Measurements from ENCODE around the gene CPNE6. TPM values are rescaled to one million over a fixed set of nuclear protein-coding genes. Genes with fewer than 3 reads are reported as not detected.

The CPNE6 gene
- total and polyA plus RNA-seq, 2 donors from 2014 or later, result 0.19 to 3.4 TPM

DNA sequence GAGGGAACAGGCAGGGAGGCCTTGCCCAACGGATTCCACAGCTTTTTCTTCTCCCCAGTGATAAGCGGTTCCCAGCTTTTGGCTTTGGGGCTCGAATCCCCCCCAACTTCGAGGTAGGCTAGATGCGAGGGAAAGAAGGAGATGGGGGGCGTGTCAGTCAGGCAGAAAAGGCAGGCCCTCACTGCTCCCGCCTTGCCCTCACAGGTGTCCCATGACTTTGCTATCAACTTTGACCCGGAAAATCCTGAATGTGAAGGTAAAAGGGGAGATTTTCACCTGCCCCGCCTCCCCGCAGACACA is 4.9 kb downstream of the CPNE6 start:
- intact Hi-C loops (cut with DNase I), result no loop called here
- no peak overlapping the region for H3K9ac ChIP-seq (ENCODE audit: low read length in 3 of 3)
- FAIRE-seq (no peak), DNase-seq (no peak)
- no peak overlapping the region for H3K27ac ChIP-seq (ENCODE audit: low read depth in 2 of 2, low read length in 2 of 2)
- no peak overlapping the region for H3K4me3 ChIP-seq (ENCODE audit: low read length in 3 of 3)
- peaks cover 3 to 7% (median 5%) of the 10 kb centered on the region in 3 donors for H3K4me1 ChIP-seq (ENCODE audit: control insufficient read depth in 2 of 3, insufficient read depth in 2 of 3, low read depth in 1 of 3, low read length in 3 of 3)
- TF ChIP-seq, protein P1, sequence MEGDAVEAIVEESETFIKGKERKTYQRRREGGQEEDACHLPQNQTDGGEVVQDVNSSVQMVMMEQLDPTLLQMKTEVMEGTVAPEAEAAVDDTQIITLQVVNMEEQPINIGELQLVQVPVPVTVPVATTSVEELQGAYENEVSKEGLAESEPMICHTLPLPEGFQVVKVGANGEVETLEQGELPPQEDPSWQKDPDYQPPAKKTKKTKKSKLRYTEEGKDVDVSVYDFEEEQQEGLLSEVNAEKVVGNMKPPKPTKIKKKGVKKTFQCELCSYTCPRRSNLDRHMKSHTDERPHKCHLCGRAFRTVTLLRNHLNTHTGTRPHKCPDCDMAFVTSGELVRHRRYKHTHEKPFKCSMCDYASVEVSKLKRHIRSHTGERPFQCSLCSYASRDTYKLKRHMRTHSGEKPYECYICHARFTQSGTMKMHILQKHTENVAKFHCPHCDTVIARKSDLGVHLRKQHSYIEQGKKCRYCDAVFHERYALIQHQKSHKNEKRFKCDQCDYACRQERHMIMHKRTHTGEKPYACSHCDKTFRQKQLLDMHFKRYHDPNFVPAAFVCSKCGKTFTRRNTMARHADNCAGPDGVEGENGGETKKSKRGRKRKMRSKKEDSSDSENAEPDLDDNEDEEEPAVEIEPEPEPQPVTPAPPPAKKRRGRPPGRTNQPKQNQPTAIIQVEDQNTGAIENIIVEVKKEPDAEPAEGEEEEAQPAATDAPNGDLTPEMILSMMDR (IDR thresholded peaks at IDR 0.05; ENCODE audit: borderline replicate concordance, extremely low read depth, insufficient read depth), result no peak
- H3K36me3 ChIP-seq (ENCODE audit: control insufficient read depth in 2 of 3, insufficient read depth in 3 of 3, low read length in 3 of 3), result no peaks in the 10 kb centered on the region
- H3K27me3 ChIP-seq (ENCODE audit: control insufficient read depth, insufficient read depth, low read length), result no peaks in the 10 kb centered on the region
- H3K9me3 ChIP-seq (ENCODE audit: control insufficient read depth in 2 of 3, insufficient read depth in 1 of 3, low read length in 3 of 3), result no peaks in the 10 kb centered on the region

DNA sequence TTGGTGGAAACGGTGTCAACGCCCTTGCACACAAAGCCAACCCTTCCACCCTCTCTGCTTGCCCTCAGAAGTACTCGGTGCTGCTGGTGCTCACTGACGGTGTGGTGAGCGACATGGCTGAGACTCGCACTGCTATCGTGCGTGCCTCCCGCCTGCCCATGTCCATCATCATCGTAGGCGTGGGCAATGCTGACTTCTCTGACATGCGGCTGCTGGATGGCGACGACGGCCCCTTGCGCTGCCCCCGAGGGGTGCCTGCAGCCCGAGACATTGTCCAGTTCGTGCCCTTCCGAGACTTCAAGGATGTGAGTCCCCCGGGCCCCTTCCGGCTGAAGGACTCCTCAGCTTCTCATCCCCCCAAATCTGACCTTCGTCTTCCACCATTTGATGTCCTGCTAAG is 5.7 kb downstream of the CPNE6 start:
- FAIRE-seq (no peak), DNase-seq (no peak)
- H3K27ac ChIP-seq (ENCODE audit: low read depth in 2 of 2, low read length in 2 of 2), result no peak overlapping the region
- H3K9ac ChIP-seq (ENCODE audit: low read length in 3 of 3), result no peak overlapping the region
- H3K4me1 ChIP-seq (ENCODE audit: control insufficient read depth in 2 of 3, insufficient read depth in 2 of 3, low read depth in 1 of 3, low read length in 3 of 3), result peaks cover 3 to 7% (median 5%) of the 10 kb centered on the region in 3 donors
- no peak overlapping the region for H3K4me3 ChIP-seq (ENCODE audit: low read length in 3 of 3)
- no peaks in the 10 kb centered on the region for H3K36me3 ChIP-seq (ENCODE audit: control insufficient read depth in 2 of 3, insufficient read depth in 3 of 3, low read length in 3 of 3)
- no peaks in the 10 kb centered on the region for H3K27me3 ChIP-seq (ENCODE audit: control insufficient read depth, insufficient read depth, low read length)
- intact Hi-C loops (cut with DNase I), result no loop called here
- TF ChIP-seq, protein P1 (IDR thresholded peaks at IDR 0.05; ENCODE audit: borderline replicate concordance, extremely low read depth, insufficient read depth), result no peak
- H3K9me3 ChIP-seq (ENCODE audit: control insufficient read depth in 2 of 3, insufficient read depth in 1 of 3, low read length in 3 of 3), result no peaks in the 10 kb centered on the region

- FAIRE-seq, result no peak
Measured at GRCh38 chr14:24078146-24078545, 6.8 kb downstream of the CPNE6 start.

More at GRCh38 chr14:24078146-24078545, 6.8 kb downstream of the CPNE6 start:
- intact Hi-C loops (cut with DNase I), result no loop called here
- TF ChIP-seq, protein P1 (IDR thresholded peaks at IDR 0.05; ENCODE audit: borderline replicate concordance, extremely low read depth, insufficient read depth), result no peak
- no peak overlapping the region for H3K4me3 ChIP-seq (ENCODE audit: low read length in 3 of 3)
- H3K4me1 ChIP-seq (ENCODE audit: control insufficient read depth in 2 of 3, insufficient read depth in 2 of 3, low read depth in 1 of 3, low read length in 3 of 3), result peaks cover 3 to 5% (median 5%) of the 10 kb centered on the region in 3 donors
- no peaks in the 10 kb centered on the region for H3K9me3 ChIP-seq (ENCODE audit: control insufficient read depth in 2 of 3, insufficient read depth in 1 of 3, low read length in 3 of 3)
- no peaks in the 10 kb centered on the region for H3K36me3 ChIP-seq (ENCODE audit: control insufficient read depth in 2 of 3, insufficient read depth in 3 of 3, low read length in 3 of 3)
- H3K27ac ChIP-seq (ENCODE audit: low read depth in 2 of 2, low read length in 2 of 2), result no peak overlapping the region
- no peak overlapping the region for H3K9ac ChIP-seq (ENCODE audit: low read length in 3 of 3)
- no peak for DNase-seq
- H3K27me3 ChIP-seq (ENCODE audit: control insufficient read depth, insufficient read depth, low read length), result no peaks in the 10 kb centered on the region
